Measurements from ENCODE around the gene OR10W1.

DNA sequence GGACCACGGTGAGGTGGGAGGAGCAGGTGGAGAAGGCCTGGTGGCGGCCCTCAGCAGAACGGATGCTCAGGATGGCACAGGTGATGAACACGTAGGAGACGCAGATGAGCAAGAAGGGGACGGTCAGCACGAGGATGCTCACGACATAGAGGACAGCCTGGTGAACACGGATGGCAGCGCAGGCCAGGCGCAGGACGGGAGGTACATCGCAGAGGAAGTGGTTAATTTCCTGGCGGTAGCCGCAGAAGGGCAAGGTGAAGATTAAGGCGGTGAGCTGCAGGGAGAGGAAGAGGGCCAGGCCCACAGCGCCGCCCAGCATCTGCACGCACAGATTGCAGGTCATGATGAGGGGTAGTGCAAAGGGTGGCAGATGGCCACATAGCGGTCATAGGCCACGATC is 24.0 kb upstream of the OR10W1 start:
- TF ChIP-seq YY1 (IDR thresholded peaks at IDR 0.05; ENCODE audit: insufficient read depth, insufficient read length): no peak
- no peak for TF ChIP-seq ZNF274 (IDR thresholded peaks at IDR 0.05; ENCODE audit: low read depth, low read length)
- TF ChIP-seq SUZ12 (IDR thresholded peaks at IDR 0.05; ENCODE audit: extremely low read depth, insufficient read depth, insufficient read length): no peak

Data from NT2/D1 (cell line).